GM20431 (cell line): ENCODE results near the gene SP8.

Experiments used
- in situ Hi-C: fragments of 300-500 bp; cut with MseI, MboI; formaldehyde crosslinking; loops from one replicate; pipeline ENCODE4 v1.15.0; 2020; ENCODE audit warnings: low sequenced_read_pairs; ENCODE audit not compliant: unreplicated experiment

SP8 gene

DNA sequence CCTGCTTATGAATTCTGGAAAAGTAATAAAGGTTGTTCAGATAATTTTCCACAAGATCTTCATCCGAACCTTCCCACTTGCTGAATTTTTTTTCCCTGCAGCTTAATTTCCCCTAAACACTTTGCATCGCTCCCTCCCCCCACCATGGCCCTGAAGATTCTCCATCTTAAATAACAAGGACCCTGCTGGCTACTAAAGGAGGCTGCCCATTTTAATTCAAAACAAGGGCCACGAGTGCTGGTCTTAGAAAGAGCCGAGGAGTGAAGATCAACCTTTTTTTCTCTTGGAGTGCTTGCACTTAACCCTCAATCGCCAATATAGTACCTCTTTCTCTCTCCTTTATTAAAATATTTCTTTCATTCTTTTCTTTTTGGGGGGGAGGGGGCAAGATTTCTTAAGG, 9.2 kb upstream of the SP8 start:
- in situ Hi-C loops: loop anchor here (25.0 kb wide), 1 partner anchor 466 kb away; no protein-coding TSS in a partner anchor

DNA sequence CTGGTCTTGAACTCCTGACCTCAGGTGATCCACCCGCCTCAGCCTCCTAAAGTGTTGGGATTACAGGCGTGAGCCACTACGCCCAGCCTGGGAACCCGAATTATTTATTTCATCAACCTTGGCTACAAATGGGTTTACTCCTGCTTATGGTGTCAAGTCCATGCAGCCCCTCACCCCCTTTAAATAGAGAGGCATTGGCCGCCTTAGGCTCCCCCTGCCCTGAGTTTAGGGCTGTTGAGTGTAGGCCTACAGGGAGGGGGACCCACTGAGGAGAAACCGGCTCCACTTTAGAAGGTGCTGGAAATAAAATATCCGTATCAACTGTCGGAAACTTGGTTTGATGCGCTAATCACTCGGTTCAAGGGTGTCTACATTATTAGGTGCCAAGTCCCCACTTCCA, 8.7 kb upstream of the SP8 start:
- in situ Hi-C loops: loop anchor here (25.0 kb wide), 1 partner anchor 467 kb away; no protein-coding TSS in a partner anchor

DNA sequence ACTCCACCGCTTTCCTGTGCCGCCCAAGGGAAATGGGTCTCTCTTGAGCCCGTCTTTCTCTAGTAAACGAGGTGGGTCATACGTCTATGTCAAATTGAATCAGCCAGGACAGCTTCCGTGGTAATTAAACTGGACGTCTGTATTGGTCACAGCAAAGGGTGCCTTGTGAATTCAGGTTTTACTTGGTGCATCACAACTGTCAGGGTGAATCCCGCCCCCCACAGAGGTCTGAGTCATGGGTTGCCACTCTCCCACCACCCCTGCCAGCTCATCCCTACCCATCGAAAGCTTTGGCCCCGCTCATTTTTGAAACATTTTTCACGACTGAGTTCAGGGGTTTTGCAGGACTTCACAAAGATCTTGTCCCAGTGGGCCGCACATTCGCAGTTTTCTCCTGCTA, 8.0 kb upstream of the SP8 start:
- in situ Hi-C loops: loop anchor here (25.0 kb wide), 1 partner anchor 468 kb away; no protein-coding TSS in a partner anchor

DNA sequence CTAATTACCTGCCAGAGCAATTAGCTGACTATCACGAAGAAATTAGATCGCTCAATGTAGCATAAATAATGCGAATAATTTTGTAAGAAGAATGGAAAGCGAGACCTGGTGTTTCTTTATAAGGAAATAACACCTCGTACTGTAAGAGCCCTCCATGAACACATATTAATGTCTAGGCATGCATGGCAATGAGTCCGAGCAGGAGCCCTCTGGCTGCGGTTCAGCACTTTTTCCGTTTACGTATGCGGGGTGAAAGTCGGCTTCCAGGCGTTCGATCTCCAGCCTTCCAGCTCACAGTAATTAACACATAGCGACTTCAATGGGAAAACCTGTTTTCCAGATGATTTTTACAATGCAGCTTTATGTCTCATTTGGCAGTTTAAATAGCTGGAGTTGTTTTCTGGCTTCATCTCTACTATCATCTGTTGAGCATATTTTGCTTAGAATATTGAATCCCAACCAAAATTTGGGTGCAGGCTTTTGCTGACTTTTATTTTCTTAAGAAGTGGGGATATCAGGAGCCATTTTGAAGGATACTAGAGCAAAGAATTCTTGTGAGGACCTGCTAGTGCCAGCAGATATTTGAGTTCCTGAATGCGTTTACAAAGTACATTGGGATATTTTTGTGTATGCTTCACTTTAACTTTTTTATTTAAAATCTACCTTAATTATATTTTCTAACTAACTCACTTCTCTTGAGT, 7.2 kb upstream of the SP8 start:
- in situ Hi-C loops: loop anchor here (25.0 kb wide), 1 partner anchor 468 kb away; no protein-coding TSS in a partner anchor

DNA sequence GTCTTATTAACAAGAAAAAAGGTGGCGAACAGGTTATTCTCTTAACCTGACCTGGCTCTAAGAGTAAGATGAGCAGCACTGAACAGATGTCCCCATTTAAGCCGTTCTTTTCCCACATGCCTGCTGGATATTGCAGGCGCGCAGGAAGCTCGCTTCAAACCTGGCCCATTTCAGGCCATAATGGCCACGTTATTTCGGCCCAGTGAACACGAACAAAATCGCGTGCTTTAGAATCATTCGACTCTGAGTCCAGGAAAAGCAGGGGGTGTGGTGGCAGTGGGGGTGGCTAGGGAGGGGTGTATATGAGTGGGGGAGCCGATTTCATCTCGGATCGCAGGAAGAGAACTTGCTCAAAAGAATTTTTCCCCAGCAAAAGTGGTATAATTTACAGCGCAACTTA, 6.6 kb upstream of the SP8 start:
- in situ Hi-C loops: loop anchor here (25.0 kb wide), 1 partner anchor 469 kb away; no protein-coding TSS in a partner anchor

DNA sequence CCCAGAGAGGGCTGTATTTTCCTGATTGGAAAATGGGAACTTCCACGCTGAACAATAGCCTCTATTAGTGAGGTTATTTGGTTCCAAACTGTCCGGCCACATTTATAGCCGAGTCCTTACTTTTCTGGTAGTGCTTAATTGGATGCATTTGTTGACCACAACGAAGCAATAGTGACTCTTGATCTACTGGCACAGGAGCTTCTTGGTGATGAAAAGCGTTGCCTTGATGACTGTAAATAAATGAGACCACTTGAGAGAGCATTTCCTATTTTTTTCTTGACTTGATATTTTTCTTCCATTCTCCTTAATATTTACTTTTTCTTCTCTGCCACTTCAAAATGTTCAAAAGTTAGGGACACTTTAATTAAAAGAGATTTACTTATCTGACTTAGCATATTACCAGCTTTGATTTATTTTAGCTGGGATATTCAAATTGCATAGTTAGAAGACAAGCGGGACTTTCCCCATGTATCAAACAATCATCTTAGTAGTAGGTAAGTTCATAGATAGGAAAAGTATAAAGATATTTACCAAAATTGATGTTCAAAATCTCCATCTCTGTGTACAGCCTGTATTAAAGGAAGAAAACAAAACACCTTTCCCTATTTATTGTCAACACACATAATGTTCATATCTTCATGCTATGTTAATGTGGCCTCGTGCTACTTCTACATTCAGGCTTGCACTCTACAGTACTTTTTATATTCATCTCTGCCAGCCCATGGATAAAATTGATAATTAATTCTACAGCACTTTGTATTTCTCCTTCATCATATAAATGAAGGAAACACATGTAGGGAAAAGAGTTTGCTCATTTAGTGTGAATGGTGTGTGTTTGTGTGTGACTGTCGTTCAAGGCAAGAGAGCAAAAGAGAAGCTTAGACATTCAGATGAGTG, 5.1 kb upstream of the SP8 start:
- in situ Hi-C loops: loop anchor here (25.0 kb wide), 1 partner anchor 471 kb away; no protein-coding TSS in a partner anchor

DNA sequence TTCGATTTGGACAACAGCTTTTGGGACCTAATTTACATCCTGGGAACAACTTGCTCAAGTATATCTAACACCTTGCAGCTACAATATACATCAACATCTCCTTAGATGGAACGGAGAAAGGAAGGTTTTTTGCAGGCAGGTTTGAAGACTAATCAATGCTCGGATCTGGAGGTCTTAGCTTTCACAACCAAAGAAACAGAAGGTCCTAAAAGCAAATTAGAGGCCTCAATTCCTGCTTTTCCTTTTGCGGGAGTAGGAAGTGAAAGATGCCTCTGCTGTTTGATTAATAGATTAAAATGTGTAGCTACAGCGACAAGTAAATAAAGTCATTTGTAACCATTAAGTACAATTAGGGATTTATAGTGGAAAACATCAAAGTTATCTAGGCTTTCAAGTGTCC, 3.7 kb upstream of the SP8 start:
- in situ Hi-C loops: loop anchor here (25.0 kb wide), 1 partner anchor 472 kb away; no protein-coding TSS in a partner anchor

DNA sequence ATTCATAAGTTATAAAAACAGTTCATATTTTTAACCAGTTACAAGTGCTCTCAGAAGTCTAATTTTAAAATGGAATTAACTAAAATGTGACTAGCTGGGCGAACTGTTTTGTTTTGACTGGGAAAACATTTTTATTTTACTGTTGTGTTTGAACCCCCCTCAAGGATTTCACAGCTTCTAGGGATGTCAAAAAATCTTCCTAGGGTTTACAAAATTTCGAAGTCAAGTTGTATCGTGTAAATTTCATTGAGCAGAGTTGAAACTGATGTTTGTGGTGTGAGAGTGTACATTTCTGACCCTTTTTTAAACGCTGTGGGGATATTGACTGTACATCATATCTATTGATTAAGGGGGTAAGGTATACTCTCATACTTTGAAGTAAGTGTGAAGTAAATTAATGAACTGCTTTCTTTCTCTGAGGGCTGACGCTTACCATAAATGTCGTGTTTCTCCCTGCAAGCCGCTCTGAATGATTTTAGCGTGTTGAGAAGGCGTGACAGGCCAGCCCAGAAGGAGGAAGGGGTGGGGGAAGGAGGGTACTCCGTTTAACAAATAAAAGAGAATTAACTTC, 1.8 kb upstream of the SP8 start:
- in situ Hi-C loops: loop anchor here (25.0 kb wide), 1 partner anchor 474 kb away; no protein-coding TSS in a partner anchor

DNA sequence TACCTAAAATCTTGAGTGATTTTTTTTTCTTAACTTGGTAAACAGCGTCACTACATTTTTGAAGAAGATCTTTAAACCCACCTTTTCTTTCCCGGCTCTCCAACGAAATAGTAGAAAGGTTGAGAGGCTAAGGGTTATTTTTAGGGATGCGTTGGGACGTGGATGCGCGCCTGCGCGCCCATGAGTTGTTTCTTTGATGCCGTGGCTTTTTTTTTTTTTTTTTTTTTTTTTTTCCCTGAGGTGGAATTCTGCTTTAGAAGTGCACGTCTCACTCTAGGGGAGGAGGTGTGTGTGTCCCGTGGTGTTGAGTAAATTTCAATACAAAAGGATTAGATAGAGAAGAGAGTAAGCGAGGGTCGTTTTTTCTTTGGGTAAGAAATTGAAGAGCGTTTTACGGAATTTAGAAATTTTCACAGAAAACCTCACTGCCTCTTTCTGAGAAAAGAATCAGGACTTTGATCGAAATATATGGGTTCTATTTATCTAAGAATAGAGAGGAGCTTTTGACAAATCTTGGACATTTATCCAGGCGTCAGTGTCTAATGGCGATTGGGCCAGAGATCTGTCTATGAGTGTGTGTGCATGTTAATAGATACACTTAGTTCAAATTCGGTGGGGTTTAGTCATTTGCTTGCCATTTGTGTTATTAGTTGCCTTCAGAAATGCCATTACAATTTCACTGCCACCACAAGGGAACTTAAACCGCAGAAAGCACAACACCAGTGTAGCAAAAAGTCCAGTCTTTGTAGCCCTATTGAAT, 1.2 kb upstream of the SP8 start:
- in situ Hi-C loops: loop anchor here (25.0 kb wide), 1 partner anchor 474 kb away; no protein-coding TSS in a partner anchor

DNA sequence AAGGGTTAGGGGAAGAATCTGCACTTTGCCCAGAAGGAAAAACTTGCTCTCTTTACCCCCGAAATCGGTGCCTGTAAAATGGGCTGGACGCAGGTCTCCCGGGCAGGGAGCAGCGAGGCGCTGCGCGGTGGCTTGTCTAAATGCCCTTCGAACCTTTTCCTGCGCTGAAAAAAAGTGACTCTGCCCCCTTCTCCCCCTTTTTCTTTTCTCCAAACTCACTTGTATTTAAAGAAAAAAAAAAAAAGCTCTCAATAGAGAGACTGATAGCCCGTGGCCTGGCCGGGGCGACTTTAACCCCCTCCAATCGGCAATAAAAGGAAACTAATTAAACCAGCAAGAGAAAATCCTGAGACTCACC, 286 bp downstream of the SP8 start:
- in situ Hi-C loops: loop anchor here (25.0 kb wide), 1 partner anchor 476 kb away; no protein-coding TSS in a partner anchor

DNA sequence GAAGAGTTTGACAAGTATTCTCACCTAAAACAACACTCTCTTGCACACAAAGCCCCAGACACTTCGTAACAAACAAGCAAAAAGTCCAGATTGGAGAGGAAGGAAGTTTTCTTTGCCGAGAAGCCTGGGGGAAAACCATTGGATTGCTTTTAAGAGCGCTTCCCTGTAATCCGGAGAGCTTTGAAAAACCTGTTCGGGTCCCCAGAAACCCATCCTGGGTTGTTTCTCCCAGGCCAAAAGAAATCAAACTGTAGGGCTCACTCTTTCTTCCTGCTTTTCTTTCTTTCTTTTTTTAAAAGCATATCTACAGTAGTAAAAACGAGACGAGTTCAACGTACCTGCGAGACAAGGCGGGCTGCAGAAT, 655 bp downstream of the SP8 start:
- in situ Hi-C loops: loop anchor here (25.0 kb wide), 1 partner anchor 476 kb away; no protein-coding TSS in a partner anchor

DNA sequence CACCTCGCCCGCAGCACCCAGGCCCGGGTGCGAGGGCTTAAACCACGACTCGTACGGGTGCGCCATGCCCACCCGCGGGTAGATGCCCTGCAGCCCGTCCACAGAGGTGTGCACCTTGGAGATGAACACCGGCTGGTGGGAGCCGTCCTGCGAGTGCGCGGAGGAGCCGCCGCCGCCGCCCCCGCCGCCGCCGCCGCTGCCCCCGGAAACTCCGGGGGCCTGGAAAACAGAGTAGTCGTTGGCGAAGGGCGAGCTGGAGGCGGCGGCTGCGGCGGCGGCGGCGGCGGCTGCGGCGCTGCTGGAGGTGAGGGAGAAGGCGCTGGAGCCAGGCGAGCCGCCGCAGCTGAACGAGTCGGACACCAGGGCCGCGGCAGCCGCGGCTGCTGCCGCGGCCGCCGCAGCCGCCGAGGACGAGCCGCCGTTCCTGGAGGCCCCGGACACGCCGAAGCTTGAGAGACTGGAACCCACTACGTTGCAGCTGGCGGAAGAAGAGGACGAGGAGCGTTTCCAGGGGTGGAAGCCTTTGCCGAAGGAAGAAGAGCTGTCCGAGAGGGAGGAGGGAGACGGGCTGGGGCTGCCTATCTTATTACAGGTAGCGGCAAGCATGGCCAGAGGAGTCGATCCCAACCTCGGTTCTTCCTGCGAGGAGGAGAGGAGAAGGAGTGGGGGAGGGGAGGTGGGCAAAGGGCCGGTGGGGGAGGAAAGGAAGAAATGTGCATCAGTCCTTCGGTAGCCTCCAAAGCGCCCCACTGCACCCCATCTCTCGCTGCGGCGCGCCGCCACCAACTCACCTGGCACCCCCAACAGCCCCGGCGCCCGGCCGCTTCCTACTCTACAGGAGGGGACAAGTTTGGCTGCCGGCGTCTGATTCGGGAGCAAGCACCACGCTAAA, 1.3 kb downstream of the SP8 start:
- in situ Hi-C loops: loop anchor here (25.0 kb wide), 1 partner anchor 477 kb away; no protein-coding TSS in a partner anchor

DNA sequence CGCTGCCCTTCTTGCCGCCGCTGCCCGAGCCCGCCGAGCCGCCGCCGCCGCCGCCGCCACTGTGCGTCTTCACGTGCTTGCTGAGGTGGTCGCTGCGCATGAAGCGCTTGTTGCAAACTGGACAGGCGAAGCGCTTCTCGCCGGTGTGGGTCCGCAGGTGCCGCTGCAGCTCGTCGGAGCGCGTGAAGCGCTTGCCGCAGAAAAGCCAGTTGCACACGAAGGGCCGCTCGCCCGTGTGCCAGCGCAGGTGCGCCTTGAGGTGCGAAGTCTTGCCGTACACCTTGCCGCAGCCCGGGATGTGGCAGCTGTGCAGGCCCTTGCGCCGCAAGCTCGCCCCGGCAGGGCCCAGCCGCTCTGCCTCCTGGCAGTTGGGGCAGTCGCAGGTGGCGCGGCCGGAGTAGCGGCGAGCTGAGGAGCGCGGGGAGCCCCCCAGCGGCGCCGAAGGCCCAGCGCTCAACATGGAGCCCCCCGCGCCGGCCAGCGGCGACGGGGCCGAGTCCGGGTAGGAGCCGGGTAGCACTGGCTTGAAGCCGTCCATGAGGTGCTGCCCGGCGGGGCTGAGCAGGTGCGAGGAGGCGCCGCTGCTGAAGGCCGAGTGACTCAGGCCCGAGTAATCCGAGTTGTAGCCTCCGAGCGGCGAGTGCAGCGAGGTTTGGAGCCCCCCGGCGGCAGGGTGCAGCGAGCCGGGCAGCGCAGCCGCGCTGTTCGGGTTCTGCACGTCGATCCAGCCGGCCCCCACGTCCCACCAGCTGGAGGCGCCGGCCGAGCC, 2.1 kb downstream of the SP8 start:
- in situ Hi-C loops: loop anchor here (25.0 kb wide), 1 partner anchor 478 kb away; no protein-coding TSS in a partner anchor

DNA sequence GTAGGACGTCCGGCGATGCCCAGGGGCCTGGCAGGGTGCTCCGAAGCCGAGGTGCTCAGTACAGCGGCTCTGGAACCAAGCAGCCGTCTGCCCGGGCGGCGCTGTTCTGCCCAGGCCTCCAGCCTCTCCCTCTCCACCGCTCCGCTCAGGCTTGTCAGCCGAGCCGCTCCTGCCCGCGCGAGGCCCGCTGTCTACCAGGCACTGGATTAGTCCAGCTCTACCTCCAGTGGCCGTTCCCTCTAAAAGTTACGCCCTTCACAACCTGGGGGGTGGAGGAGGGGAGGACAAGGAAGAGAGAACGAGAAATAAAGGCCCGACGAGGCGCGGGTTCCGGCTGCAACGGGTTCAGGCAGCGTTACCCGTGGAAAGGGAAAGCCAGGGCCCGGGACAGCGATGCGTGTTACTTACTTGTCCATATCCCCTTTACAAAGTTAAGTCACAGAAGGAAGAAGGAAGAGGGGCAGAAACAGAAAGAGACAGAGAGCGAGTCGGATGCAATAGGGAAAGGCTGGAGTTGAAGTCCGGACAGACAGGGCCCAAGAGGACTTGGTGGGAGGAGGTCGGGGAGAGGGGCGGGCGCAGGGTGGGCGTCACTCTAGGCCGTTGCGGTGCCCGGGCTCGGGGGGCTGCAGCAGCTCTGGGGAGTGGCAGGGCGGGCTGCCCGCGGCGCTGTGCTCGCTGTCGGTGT, 2.8 kb downstream of the SP8 start:
- in situ Hi-C loops: loop anchor here (25.0 kb wide), 1 partner anchor 478 kb away; no protein-coding TSS in a partner anchor

DNA sequence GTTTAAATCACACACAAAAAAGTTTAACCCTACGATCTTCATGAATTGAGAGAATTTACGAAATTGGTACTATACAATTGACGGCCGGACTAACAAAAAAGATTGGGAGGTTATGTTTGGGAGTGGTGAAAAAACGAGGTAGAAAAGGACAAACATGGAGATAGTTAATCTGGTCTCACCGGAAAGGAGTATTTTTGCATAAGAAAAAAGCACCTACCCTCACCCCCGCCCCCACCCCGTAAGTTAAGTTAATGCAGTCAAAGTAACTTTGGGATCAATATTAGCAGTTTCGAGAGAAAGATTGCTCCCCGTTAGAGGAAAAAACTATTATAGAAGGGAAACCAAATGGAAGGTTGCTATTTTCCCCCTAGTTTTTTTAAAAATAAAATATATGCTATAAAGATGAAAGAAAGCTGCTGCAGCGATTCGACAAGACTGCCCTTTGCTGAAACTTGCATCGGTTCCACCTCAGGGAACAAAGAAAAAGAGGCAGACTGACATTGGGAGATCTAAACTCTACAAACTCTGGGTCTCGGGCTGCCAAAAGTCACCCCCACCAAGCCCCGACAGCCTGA, 3.5 kb downstream of the SP8 start:
- in situ Hi-C loops: loop anchor here (25.0 kb wide), 1 partner anchor 479 kb away; no protein-coding TSS in a partner anchor

DNA sequence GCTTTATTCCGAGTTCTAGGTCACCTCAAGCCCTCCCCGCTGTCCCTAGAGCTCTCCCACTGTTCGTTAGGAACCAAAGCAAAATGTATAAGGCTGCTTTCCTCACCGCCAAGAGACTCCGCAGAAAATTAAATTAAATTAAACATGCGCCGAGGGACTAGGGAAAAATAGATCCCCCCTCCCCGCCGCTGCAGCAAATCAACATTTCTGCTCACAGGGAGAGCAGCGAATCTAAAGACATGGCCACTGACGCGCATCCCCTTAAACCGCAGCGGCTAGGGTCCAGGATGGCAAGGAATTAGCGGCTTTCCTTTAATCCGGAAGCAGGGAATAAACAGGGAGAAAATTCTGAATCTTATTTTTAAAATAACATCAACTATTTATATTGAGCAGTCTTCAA, 7.6 kb downstream of the SP8 start:
- in situ Hi-C loops: loop anchor here (25.0 kb wide), 1 partner anchor 483 kb away; no protein-coding TSS in a partner anchor
